Neural progenitor cell (in vitro differentiated cells): Measurements from ENCODE around the gene SLC25A22. TPM values are rescaled to one million over a fixed set of nuclear protein-coding genes. Genes with fewer than 3 reads are reported as not detected.

Experiments
- DNase-seq: peaks from one replicate; pipeline ENCODE4 v3.0.0-alpha.2; 2016; ENCODE audit warnings: low spot score
- H2AFZ ChIP-seq: fragments of 200-600 bp; sonication (generic); replicated peaks from 2 replicates; pipeline ENCODE4 v1.6.1; 2016; ENCODE audit warnings: antibody characterized with exemption
- H3F3A ChIP-seq: fragments of 200-600 bp; sonication (generic); 2 replicates; pipeline ENCODE4 v1.6.1; 2016; ENCODE audit warnings: antibody characterized with exemption, low read depth
- H3K27ac ChIP-seq: fragments of 200-600 bp; sonication (generic); 2 replicates; pipeline ENCODE4 v1.5.1; 2016; ENCODE audit warnings: mild to moderate bottlenecking
- H3K27me3 ChIP-seq: fragments of 200-600 bp; sonication (generic); 2 replicates; pipeline ENCODE4 v1.6.1; 2016; ENCODE audit warnings: mild to moderate bottlenecking, moderate library complexity
- H3K36me3 ChIP-seq: fragments of 200-600 bp; sonication (generic); 2 replicates; pipeline ENCODE4 v1.5.1; 2016
- H3K4me1 ChIP-seq: fragments of 200-600 bp; sonication (generic); 2 replicates; pipeline ENCODE4 v1.6.1; 2016; ENCODE audit warnings: mixed run types
- H3K4me2 ChIP-seq: fragments of 200-600 bp; sonication (generic); 2 replicates; pipeline ENCODE4 v1.6.1; 2016
- H3K4me3 ChIP-seq: fragments of 200-600 bp; sonication (generic); 2 replicates; pipeline ENCODE4 v1.5.1; 2016
- H3K79me2 ChIP-seq: fragments of 200-600 bp; sonication (generic); 2 replicates; pipeline ENCODE4 v1.6.1; 2016; ENCODE audit warnings: low read depth
- H3K9ac ChIP-seq: fragments of 200-600 bp; sonication (generic); 2 replicates; pipeline ENCODE4 v1.6.1; 2016
- H3K9me3 ChIP-seq: fragments of 200-600 bp; sonication (generic); 2 replicates; pipeline ENCODE4 v1.5.1; 2016; ENCODE audit warnings: low read depth
- H4K20me1 ChIP-seq: fragments of 200-600 bp; sonication (generic); 2 replicates; pipeline ENCODE4 v1.6.1; 2016; ENCODE audit warnings: low read depth
- H3K27ac Mint-ChIP-seq: 3 replicates; pipeline ENCODE4 v1.8.0; 2021; ENCODE audit warnings: mixed read lengths
- H3K27me3 Mint-ChIP-seq: 2 replicates; pipeline ENCODE4 v1.8.0; 2022; ENCODE audit warnings: low read depth, mild to moderate bottlenecking, inconsistent platforms, moderate library complexity, mixed read lengths; ENCODE audit not compliant: insufficient read depth
- H3K36me3 Mint-ChIP-seq: 3 replicates; pipeline ENCODE4 v1.8.0; 2021; ENCODE audit warnings: mixed read lengths
- H3K4me1 Mint-ChIP-seq: 3 replicates; pipeline ENCODE4 v1.8.0; 2021; ENCODE audit warnings: mixed read lengths
- H3K4me3 Mint-ChIP-seq: 3 replicates; pipeline ENCODE4 v1.8.0; 2021; ENCODE audit warnings: mild to moderate bottlenecking, moderate library complexity, mixed read lengths
- H3K9me3 Mint-ChIP-seq: 3 replicates; pipeline ENCODE4 v1.8.0; 2020; ENCODE audit warnings: mixed read lengths
- CTCF ChIP-seq: fragments of 200-600 bp; sonication (generic); IDR thresholded peaks from 2 replicates; pipeline ENCODE4 v1.5.1; 2017; ENCODE audit warnings: antibody characterized with exemption, mild to moderate bottlenecking
- EZH2 ChIP-seq: fragments of 200-600 bp; sonication (generic); IDR thresholded peaks from 2 replicates; pipeline ENCODE4 v1.6.1; 2017; ENCODE audit warnings: antibody characterized with exemption, mild to moderate bottlenecking, moderate library complexity
- EZH2phosphoT487 ChIP-seq: fragments of 200-600 bp; sonication (generic); IDR thresholded peaks from 2 replicates; pipeline ENCODE4 v1.6.1; 2017; ENCODE audit warnings: antibody characterized with exemption
- total RNA-seq: library from RNA; depleted of rRNA; stranded (reverse); fragments of >200 nt; gene quantifications from 2 replicates; pipeline ENCODE4 v1.2.3, GENCODE V29; 2015; ENCODE audit warnings: low replicate concordance

SLC25A22 gene
- total RNA-seq, 1 donor from 2014 or later: 11.0 TPM

DNA sequence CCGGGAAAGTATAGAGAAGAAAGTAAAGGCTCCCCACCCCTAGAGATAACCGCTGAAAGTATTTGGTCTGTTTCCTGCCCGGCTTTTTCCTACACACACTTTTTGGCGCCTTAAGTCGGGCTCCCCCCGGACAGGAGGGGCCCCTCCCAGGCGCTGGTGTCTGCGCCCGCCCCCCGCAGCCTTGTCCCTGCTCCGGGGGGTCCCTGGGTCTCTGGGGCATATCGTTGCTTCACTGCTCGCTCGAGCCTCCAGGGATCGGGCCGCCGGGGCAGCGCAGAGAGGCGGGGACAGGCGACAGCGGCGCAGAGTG, 28.7 kb upstream of the SLC25A22 start:
- Mint-ChIP-seq H3K36me3 (peaks cover 4% of the 10 kb centered on the region), H3K4me1 (peaks cover 34% of the 10 kb centered on the region), H3K9me3 (no peaks in the 10 kb centered on the region), H3K27me3 (peaks cover 38% of the 10 kb centered on the region), H3K4me3 (peak overlapping the region; percentile 78), H3K27ac (no peak overlapping the region)
- Histone ChIP-seq H3K9ac (no peak overlapping the region), H3K4me3 (peak overlapping the region; percentile 50), H3K9me3 (no peaks in the 10 kb centered on the region), H3K36me3 (no peaks in the 10 kb centered on the region), H3F3A (peaks cover 54% of the 10 kb centered on the region), H3K27ac (no peak overlapping the region), H3K4me1 (peaks cover 47% of the 10 kb centered on the region), H3K79me2 (no peaks in the 10 kb centered on the region), H3K4me2 (peak overlapping the region; percentile 80), H4K20me1 (peaks cover 60% of the 10 kb centered on the region), H3K27me3 (peaks cover 69% of the 10 kb centered on the region), H2AFZ (peak overlapping the region; percentile 7)
- DNase-seq: no peak
- TF ChIP-seq EZH2phosphoT487: peak; percentile 61
- TF ChIP-seq EZH2: peak; percentile 83
- TF ChIP-seq CTCF: no peak

GRCh38 chr11:826227-826621, 28.1 kb upstream of the SLC25A22 start:
- peaks cover 63% of the 10 kb centered on the region for H3K27me3 ChIP-seq

DNA sequence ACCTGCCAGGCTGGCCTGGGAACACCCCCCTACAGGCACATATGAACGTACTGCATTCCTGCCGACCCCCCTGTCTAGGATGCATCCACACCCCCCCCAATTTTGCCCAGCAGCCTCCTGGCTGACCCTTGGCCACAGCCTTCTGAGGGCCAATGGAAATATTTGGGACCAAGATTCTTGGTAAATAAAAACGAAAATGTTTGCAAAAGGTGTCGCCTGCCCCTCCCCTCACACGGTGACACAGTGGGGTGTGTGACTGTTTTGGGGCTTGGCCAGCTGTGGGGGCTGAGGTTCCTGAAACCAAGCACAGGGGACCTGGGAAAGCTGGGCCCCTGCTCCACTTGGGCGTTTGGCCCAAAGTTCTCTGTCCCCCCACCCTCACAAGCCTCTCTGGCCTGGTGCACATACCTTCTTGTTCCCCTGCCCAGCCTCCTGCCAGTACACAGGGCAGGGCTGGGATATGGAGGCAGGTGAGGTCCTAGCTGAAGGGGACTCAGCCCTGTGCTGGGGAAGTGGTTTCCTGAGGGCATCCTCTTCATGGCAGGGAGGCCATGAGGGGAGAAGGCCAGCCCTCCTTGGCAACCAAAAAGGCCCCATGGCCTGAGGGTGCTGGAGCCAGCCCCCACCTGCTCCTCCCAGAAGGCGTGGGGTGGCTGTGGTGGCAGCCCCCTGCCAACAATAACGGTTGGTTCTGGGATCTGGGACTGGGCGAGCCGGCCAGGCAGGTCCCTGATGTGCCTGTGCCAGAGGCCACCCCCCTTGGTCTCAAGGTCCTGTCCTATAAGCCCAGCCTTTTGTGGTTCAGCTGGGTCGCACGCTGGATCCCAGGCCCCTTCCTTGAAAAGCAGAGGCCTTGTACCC, 27.5 kb upstream of the SLC25A22 start:
- H3K9me3 ChIP-seq: no peaks in the 10 kb centered on the region
- Mint-ChIP-seq H3K27me3 (peaks cover 30% of the 10 kb centered on the region), H3K4me3 (no peak overlapping the region), H3K4me1 (peaks cover 33% of the 10 kb centered on the region), H3K9me3 (no peaks in the 10 kb centered on the region), H3K27ac (no peak overlapping the region), H3K36me3 (peaks cover 4% of the 10 kb centered on the region)
- H3K4me3 ChIP-seq: no peak overlapping the region
- no peak for DNase-seq
- H4K20me1 ChIP-seq: peaks cover 63% of the 10 kb centered on the region
- TF ChIP-seq EZH2phosphoT487: no peak
- TF ChIP-seq CTCF: no peak
- no peak for TF ChIP-seq EZH2
- no peak overlapping the region for H2AFZ ChIP-seq
- H3K27me3 ChIP-seq: peaks cover 57% of the 10 kb centered on the region
- no peak overlapping the region for H3K9ac ChIP-seq
- H3K36me3 ChIP-seq: no peaks in the 10 kb centered on the region
- no peak overlapping the region for H3K27ac ChIP-seq
- peaks cover 35% of the 10 kb centered on the region for H3K4me1 ChIP-seq
- H3F3A ChIP-seq: peaks cover 42% of the 10 kb centered on the region
- peaks cover 3% of the 10 kb centered on the region for H3K79me2 ChIP-seq
- no peak overlapping the region for H3K4me2 ChIP-seq

More at GRCh38 chr11:826227-826621, 28.1 kb upstream of the SLC25A22 start:
- Mint-ChIP-seq H3K9me3 (no peaks in the 10 kb centered on the region), H3K27me3 (peaks cover 32% of the 10 kb centered on the region), H3K4me3 (peak overlapping the region; percentile 78), H3K36me3 (peaks cover 4% of the 10 kb centered on the region), H3K4me1 (peaks cover 30% of the 10 kb centered on the region), H3K27ac (no peak overlapping the region)
- no peak overlapping the region for H3K4me2 ChIP-seq
- no peaks in the 10 kb centered on the region for H3K79me2 ChIP-seq
- no peak for TF ChIP-seq EZH2
- no peak for TF ChIP-seq CTCF
- TF ChIP-seq EZH2phosphoT487: no peak
- no peaks in the 10 kb centered on the region for H3K36me3 ChIP-seq
- H2AFZ ChIP-seq: no peak overlapping the region
- no peak overlapping the region for H3K27ac ChIP-seq
- H3K9ac ChIP-seq: no peak overlapping the region
- H4K20me1 ChIP-seq: peaks cover 60% of the 10 kb centered on the region
- H3K4me3 ChIP-seq: no peak overlapping the region
- peaks cover 48% of the 10 kb centered on the region for H3F3A ChIP-seq
- H3K4me1 ChIP-seq: peaks cover 41% of the 10 kb centered on the region
- DNase-seq: no peak
- no peaks in the 10 kb centered on the region for H3K9me3 ChIP-seq
